WTC11 (cell line): ENCODE measurements around the gene MEPCE.

Experiments used
- CTCF ChIP-seq: fragments of 200-600 bp; IDR thresholded peaks from 2 replicates; pipeline ENCODE4 v1.8.0; 2022; ENCODE audit warnings: antibody characterized with exemption
- FOXK1 ChIP-seq: sonication (generic); formaldehyde crosslinking; IDR thresholded peaks from 2 replicates; pipeline ENCODE4 v1.8.0; 2022; ENCODE audit warnings: mild to moderate bottlenecking, moderate library complexity, missing genetic modification reagents
- GABPB1 ChIP-seq: sonication (generic); formaldehyde crosslinking; IDR thresholded peaks from 2 replicates; pipeline ENCODE4 v1.8.1; 2023; ENCODE audit warnings: mild to moderate bottlenecking, missing genetic modification reagents
- HMGXB4 ChIP-seq: sonication (generic); formaldehyde crosslinking; IDR thresholded peaks from 2 replicates; pipeline ENCODE4 v1.8.1; 2023; ENCODE audit warnings: mild to moderate bottlenecking, moderate library complexity, missing genetic modification reagents
- JUN ChIP-seq: sonication (generic); formaldehyde crosslinking; IDR thresholded peaks from 2 replicates; pipeline ENCODE4 v1.8.0; 2023; ENCODE audit warnings: mild to moderate bottlenecking, missing genetic modification reagents
- KAT7 ChIP-seq: sonication (generic); formaldehyde crosslinking; IDR thresholded peaks from 2 replicates; pipeline ENCODE4 v1.8.1; 2023; ENCODE audit warnings: missing genetic modification reagents, mild to moderate bottlenecking, borderline replicate concordance
- PRRX2 ChIP-seq: fragments of 250-450 bp; sonication (Bioruptor Pico); IDR thresholded peaks from 2 replicates; pipeline ENCODE4 v1.8.0; 2021; ENCODE audit warnings: mild to moderate bottlenecking
- ZNF121 ChIP-seq: sonication (generic); formaldehyde crosslinking; IDR thresholded peaks from 2 replicates; pipeline ENCODE4 v1.8.0; 2023; ENCODE audit warnings: missing genetic modification reagents
- ZNF138 ChIP-seq: sonication (generic); formaldehyde crosslinking; conservative IDR thresholded peaks from 2 replicates; pipeline ENCODE4 v1.8.1; 2022; ENCODE audit warnings: mild to moderate bottlenecking, moderate library complexity, missing genetic modification reagents
- TF ChIP-seq, protein P1 (sequence below): fragments of 250-450 bp; sonication (Bioruptor Pico); IDR thresholded peaks from 2 replicates; pipeline ENCODE4 v1.9.0; 2021; ENCODE audit warnings: mild to moderate bottlenecking
- TF ChIP-seq, protein P2 (sequence below): sonication (generic); formaldehyde crosslinking; IDR thresholded peaks from 2 replicates; pipeline ENCODE4 v1.8.1; 2023; ENCODE audit warnings: mild to moderate bottlenecking, missing genetic modification reagents, borderline replicate concordance
- TF ChIP-seq, protein P3 (sequence below): sonication (generic); formaldehyde crosslinking; IDR thresholded peaks from 2 replicates; pipeline ENCODE4 v1.8.1; 2023; ENCODE audit warnings: mild to moderate bottlenecking, missing genetic modification reagents, moderate library complexity
- TF ChIP-seq, protein P4 (sequence below): sonication (generic); formaldehyde crosslinking; IDR thresholded peaks from 2 replicates; pipeline ENCODE4 v1.8.1; 2023; ENCODE audit warnings: mild to moderate bottlenecking, missing genetic modification reagents
- TF ChIP-seq, protein P5 (sequence below): sonication (generic); formaldehyde crosslinking; IDR thresholded peaks from 2 replicates; pipeline ENCODE4 v1.8.0; 2022; ENCODE audit warnings: mild to moderate bottlenecking, missing genetic modification reagents

- TF ChIP-seq CTCF (no peak), ZNF121 (CRISPR knock-in tag) (no peak), PRRX2 (no peak), KAT7 (CRISPR knock-in tag) (no peak), JUN (CRISPR knock-in tag) (no peak), ZNF138 (CRISPR knock-in tag) (no peak), HMGXB4 (CRISPR knock-in tag) (peak; percentile 63; the same call in 1 of the 2 replicates), GABPB1 (CRISPR knock-in tag) (no peak), FOXK1 (CRISPR knock-in tag) (no peak)
- TF ChIP-seq, protein P1, sequence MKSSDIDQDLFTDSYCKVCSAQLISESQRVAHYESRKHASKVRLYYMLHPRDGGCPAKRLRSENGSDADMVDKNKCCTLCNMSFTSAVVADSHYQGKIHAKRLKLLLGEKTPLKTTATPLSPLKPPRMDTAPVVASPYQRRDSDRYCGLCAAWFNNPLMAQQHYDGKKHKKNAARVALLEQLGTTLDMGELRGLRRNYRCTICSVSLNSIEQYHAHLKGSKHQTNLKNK: no peak
- TF ChIP-seq, protein P2, sequence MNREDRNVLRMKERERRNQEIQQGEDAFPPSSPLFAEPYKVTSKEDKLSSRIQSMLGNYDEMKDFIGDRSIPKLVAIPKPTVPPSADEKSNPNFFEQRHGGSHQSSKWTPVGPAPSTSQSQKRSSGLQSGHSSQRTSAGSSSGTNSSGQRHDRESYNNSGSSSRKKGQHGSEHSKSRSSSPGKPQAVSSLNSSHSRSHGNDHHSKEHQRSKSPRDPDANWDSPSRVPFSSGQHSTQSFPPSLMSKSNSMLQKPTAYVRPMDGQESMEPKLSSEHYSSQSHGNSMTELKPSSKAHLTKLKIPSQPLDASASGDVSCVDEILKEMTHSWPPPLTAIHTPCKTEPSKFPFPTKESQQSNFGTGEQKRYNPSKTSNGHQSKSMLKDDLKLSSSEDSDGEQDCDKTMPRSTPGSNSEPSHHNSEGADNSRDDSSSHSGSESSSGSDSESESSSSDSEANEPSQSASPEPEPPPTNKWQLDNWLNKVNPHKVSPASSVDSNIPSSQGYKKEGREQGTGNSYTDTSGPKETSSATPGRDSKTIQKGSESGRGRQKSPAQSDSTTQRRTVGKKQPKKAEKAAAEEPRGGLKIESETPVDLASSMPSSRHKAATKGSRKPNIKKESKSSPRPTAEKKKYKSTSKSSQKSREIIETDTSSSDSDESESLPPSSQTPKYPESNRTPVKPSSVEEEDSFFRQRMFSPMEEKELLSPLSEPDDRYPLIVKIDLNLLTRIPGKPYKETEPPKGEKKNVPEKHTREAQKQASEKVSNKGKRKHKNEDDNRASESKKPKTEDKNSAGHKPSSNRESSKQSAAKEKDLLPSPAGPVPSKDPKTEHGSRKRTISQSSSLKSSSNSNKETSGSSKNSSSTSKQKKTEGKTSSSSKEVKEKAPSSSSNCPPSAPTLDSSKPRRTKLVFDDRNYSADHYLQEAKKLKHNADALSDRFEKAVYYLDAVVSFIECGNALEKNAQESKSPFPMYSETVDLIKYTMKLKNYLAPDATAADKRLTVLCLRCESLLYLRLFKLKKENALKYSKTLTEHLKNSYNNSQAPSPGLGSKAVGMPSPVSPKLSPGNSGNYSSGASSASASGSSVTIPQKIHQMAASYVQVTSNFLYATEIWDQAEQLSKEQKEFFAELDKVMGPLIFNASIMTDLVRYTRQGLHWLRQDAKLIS: no peak
- TF ChIP-seq, protein P3, sequence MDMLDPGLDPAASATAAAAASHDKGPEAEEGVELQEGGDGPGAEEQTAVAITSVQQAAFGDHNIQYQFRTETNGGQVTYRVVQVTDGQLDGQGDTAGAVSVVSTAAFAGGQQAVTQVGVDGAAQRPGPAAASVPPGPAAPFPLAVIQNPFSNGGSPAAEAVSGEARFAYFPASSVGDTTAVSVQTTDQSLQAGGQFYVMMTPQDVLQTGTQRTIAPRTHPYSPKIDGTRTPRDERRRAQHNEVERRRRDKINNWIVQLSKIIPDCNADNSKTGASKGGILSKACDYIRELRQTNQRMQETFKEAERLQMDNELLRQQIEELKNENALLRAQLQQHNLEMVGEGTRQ (CRISPR knock-in tag): no peak
- TF ChIP-seq, protein P4, sequence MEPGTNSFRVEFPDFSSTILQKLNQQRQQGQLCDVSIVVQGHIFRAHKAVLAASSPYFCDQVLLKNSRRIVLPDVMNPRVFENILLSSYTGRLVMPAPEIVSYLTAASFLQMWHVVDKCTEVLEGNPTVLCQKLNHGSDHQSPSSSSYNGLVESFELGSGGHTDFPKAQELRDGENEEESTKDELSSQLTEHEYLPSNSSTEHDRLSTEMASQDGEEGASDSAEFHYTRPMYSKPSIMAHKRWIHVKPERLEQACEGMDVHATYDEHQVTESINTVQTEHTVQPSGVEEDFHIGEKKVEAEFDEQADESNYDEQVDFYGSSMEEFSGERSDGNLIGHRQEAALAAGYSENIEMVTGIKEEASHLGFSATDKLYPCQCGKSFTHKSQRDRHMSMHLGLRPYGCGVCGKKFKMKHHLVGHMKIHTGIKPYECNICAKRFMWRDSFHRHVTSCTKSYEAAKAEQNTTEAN (CRISPR knock-in tag): no peak
- TF ChIP-seq, protein P5, sequence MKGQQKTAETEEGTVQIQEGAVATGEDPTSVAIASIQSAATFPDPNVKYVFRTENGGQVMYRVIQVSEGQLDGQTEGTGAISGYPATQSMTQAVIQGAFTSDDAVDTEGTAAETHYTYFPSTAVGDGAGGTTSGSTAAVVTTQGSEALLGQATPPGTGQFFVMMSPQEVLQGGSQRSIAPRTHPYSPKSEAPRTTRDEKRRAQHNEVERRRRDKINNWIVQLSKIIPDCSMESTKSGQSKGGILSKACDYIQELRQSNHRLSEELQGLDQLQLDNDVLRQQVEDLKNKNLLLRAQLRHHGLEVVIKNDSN (CRISPR knock-in tag): no peak
Observed at GRCh38 chr7:100476903-100477870, 47.6 kb downstream of the MEPCE start.
